ENCODE data around the gene BCAR3. TPM values are rescaled to one million over a fixed set of nuclear protein-coding genes. Genes with fewer than 3 reads are reported as not detected.
A peak's percentile ranks its signal among the peaks of the same experiment; 100 is the strongest.

The BCAR3 gene
- total RNA-seq, 2 donors from 2014 or later, result 7.9 to 10.9 TPM

DNA sequence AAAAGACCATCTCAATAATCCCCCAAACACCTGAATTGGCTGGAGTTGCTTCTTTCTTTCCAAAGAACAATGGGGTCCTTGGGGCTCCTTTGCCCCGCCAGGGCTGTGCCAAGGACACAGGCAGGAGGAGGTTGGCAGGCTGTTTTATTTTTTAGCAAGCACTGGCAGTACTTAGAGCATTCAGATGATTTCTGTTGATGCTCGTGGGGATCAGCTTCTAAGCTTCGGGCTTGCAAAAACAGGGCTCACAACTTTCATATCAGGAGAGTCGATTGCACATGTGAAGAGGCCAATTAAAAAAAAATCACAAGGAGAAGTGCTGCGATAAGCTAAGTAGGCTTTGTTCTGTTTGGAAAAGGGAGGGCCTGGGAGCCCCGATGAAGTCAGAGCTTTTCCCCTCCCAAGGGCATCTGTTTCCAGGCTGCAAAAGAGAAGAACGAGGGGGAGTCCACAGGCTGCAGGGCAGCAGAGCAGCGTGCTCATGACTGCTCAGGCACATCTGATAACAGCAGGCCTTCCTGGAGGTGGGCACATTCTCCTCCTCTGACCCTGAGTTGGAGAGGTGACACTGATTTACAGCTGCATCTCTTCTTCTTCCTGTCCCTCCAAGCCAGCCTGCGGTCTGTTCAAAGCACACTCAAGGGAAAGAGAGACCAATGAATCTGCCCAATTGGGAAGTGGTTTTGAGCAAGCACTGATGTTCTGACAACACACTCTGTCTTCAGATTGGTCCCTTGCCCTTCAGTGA is 27.3 kb upstream of the BCAR3 start:
- DNase-seq, result peak in 2 of 4 donors; percentile 50 to 55
- Histone ChIP-seq H3K9me3 (no peaks in the 10 kb centered on the region), H3K4me3 (no peak overlapping the region), H3K4me1 (peaks cover 8% of the 10 kb centered on the region), H3K36me3 (replicated peaks in 1 of 2; ENCODE audit: insufficient read depth in 1 of 2, low read depth in 2 of 2) (no peaks in the 10 kb centered on the region), H3K27ac (no peak overlapping the region), H3K27me3 (no peaks in the 10 kb centered on the region)
- ATAC-seq, result peak; percentile 68
- WGBS, 2 donors, result 16 to 18% methylated on average over 9 of the region's 9 CpGs
- intact Hi-C loops (cut with DNase I), result no loop called here
- TF ChIP-seq, protein P1, sequence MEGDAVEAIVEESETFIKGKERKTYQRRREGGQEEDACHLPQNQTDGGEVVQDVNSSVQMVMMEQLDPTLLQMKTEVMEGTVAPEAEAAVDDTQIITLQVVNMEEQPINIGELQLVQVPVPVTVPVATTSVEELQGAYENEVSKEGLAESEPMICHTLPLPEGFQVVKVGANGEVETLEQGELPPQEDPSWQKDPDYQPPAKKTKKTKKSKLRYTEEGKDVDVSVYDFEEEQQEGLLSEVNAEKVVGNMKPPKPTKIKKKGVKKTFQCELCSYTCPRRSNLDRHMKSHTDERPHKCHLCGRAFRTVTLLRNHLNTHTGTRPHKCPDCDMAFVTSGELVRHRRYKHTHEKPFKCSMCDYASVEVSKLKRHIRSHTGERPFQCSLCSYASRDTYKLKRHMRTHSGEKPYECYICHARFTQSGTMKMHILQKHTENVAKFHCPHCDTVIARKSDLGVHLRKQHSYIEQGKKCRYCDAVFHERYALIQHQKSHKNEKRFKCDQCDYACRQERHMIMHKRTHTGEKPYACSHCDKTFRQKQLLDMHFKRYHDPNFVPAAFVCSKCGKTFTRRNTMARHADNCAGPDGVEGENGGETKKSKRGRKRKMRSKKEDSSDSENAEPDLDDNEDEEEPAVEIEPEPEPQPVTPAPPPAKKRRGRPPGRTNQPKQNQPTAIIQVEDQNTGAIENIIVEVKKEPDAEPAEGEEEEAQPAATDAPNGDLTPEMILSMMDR (IDR thresholded peaks at IDR 0.05), result no peak
- no peak for TF ChIP-seq POLR2A (IDR thresholded peaks at IDR 0.05)

DNA sequence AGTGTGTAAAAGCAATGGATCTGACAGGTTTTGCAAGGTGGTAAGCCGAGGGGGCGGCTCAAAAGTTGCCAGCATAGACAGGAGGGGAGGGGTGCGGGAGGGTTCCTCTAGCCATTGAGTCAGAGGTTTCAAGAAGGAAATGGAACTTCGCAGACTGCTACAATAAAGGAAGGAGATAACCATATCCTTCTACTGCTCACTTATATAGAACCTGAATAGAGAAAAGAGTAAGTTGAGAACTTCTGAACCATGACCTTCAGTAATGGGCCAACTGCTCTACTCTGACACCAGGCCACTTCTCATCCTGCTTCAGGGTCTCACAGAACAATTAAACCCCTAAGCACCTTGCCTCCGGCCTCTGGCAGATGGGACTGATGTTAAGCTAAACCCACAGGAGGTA is 26.3 kb upstream of the BCAR3 start:
- intact Hi-C loops (cut with DNase I), result no loop called here
- 76 to 88% methylated on average over 5 of the region's 5 CpGs for WGBS, 2 donors
- no peak for DNase-seq
- no peak for TF ChIP-seq POLR2A (IDR thresholded peaks at IDR 0.05)
- TF ChIP-seq, protein P1 (IDR thresholded peaks at IDR 0.05), result no peak
- H3K27me3 ChIP-seq, result no peaks in the 10 kb centered on the region
- no peak for ATAC-seq
- peaks cover 8% of the 10 kb centered on the region for H3K4me1 ChIP-seq
- H3K4me3 ChIP-seq, result no peak overlapping the region
- H3K27ac ChIP-seq, result no peak overlapping the region
- no peaks in the 10 kb centered on the region for H3K36me3 ChIP-seq (replicated peaks in 1 of 2; ENCODE audit: insufficient read depth in 1 of 2, low read depth in 2 of 2)
- no peaks in the 10 kb centered on the region for H3K9me3 ChIP-seq

DNA sequence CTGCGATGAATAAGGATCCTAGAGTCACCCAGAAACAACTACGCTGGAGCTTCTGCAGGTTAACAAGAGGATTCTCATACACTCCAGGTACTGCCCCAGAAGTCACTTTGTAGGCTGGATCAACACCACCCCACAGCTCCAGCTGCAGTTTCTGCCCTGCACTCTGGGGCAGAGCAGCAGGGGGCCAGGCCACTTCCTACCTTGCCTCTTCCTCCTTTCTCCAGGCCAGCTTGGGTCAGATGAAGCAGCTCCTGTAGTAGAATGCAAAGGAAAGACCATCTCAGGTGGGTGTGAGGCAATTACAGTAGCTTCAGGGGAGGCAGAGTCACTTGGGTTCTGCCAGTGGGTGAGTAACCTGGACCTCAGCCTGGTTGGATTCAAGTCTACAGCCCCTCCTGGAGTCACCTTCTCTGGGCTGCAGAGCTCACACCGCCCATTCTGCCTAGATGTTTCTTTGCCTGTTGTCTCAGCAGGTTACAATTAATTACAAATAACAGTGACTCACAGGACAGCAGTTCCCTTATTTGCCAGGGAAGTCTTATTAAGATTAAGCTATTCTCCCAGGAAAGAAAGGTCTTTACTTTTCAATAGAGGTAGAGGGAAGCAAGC is 24.4 kb upstream of the BCAR3 start:
- H3K9me3 ChIP-seq, result no peaks in the 10 kb centered on the region
- ATAC-seq (no peak), DNase-seq (no peak)
- peaks cover 8% of the 10 kb centered on the region for H3K4me1 ChIP-seq
- no peak overlapping the region for H3K4me3 ChIP-seq
- intact Hi-C loops (cut with DNase I), result no loop called here
- WGBS, 2 donors, result 91 to 94% methylated on average over 3 of the region's 3 CpGs
- no peaks in the 10 kb centered on the region for H3K27me3 ChIP-seq
- no peaks in the 10 kb centered on the region for H3K36me3 ChIP-seq (replicated peaks in 1 of 2; ENCODE audit: insufficient read depth in 1 of 2, low read depth in 2 of 2)
- TF ChIP-seq, protein P1 (IDR thresholded peaks at IDR 0.05), result no peak
- TF ChIP-seq POLR2A (IDR thresholded peaks at IDR 0.05), result no peak
- H3K27ac ChIP-seq, result no peak overlapping the region

DNA sequence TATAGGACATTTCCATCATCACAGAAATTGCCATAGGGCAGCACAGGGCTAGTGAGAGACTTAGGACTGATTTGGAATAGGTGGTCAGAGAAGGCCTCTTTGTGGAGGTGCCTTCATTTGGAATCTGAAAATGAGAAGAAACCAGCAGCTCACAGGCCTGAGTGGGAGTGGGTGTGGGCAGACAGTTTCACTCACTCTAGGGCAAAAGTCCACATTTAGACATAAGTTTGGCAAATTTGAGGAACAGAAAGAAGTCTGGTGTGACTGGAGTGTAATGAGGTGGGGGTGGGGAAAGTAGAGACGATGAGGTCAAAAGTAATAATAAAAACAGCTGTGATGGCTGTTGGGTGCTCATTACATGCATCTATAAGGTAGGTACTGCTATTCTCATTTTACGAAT is 22.4 kb upstream of the BCAR3 start:
- Histone ChIP-seq H3K36me3 (replicated peaks in 1 of 2; ENCODE audit: insufficient read depth in 1 of 2, low read depth in 2 of 2) (no peaks in the 10 kb centered on the region), H3K27ac (no peak overlapping the region), H3K4me1 (peaks cover 6% of the 10 kb centered on the region), H3K4me3 (no peak overlapping the region), H3K9me3 (no peaks in the 10 kb centered on the region), H3K27me3 (no peaks in the 10 kb centered on the region)
- ATAC-seq, result no peak
- intact Hi-C loops (cut with DNase I), result no loop called here
- TF ChIP-seq, protein P1 (IDR thresholded peaks at IDR 0.05), result no peak
- TF ChIP-seq POLR2A (IDR thresholded peaks at IDR 0.05), result no peak
- peak in 1 of 4 donors; percentile 13 for DNase-seq
- 78 to 84% methylated on average over 2 of the region's 2 CpGs for WGBS, 2 donors
